ENCODE results near the gene LBX2.

The LBX2 gene

DNA sequence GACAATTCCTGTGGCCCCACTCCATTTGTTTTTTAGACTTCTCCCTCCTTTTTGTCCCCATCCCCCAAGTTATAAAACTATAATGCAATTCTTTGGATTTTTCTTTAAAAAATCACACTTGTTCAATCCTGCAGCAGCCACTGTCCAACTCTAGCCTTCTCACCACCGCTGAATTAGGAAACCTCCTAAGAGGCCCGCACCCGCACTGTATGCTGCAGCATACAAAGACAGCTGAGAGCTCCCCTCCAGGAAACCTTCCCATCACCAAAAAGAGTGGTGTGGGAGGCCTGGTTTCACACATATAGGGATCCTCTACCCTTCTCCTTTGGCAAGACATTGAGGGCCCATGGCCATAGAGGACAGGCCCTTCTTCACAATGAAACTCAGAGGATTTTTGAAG is 5.2 kb upstream of the LBX2 start:
- no peak overlapping the region for H3K4me3 ChIP-seq (ENCODE audit: insufficient read depth, low read depth, low read length, poor library complexity, severe bottlenecking)
- H3K4me1 ChIP-seq (ENCODE audit: control insufficient read depth, insufficient read depth, low read length, poor library complexity, severe bottlenecking): peaks cover 32% of the 10 kb centered on the region
- no peak overlapping the region for H3K27ac ChIP-seq (ENCODE audit: insufficient read depth, low read length, poor library complexity, severe bottlenecking)
- no peak for DNase-seq
- peaks cover 15% of the 10 kb centered on the region for H3K36me3 ChIP-seq (ENCODE audit: control insufficient read depth, insufficient read depth, low read length)
- H3K9me3 ChIP-seq (ENCODE audit: control insufficient read depth, low read length): no peaks in the 10 kb centered on the region
- peaks cover 39% of the 10 kb centered on the region for H3K27me3 ChIP-seq (replicated peaks; ENCODE audit: control insufficient read depth, insufficient read depth, low read length, poor library complexity, severe bottlenecking)

- Histone ChIP-seq H3K27me3 (replicated peaks; ENCODE audit: control insufficient read depth, insufficient read depth, low read length, poor library complexity, severe bottlenecking) (peaks cover 46% of the 10 kb centered on the region), H3K9me3 (ENCODE audit: control insufficient read depth, low read length) (no peaks in the 10 kb centered on the region), H3K4me3 (ENCODE audit: insufficient read depth, low read depth, low read length, poor library complexity, severe bottlenecking) (peak overlapping the region; percentile 49), H3K27ac (ENCODE audit: insufficient read depth, low read length, poor library complexity, severe bottlenecking) (no peak overlapping the region), H3K36me3 (ENCODE audit: control insufficient read depth, insufficient read depth, low read length) (peaks cover 15% of the 10 kb centered on the region), H3K4me1 (ENCODE audit: control insufficient read depth, insufficient read depth, low read length, poor library complexity, severe bottlenecking) (peaks cover 40% of the 10 kb centered on the region)
- DNase-seq: no peak
Observed at GRCh38 chr2:74503506-74504475, 4.4 kb upstream of the LBX2 start.

DNA sequence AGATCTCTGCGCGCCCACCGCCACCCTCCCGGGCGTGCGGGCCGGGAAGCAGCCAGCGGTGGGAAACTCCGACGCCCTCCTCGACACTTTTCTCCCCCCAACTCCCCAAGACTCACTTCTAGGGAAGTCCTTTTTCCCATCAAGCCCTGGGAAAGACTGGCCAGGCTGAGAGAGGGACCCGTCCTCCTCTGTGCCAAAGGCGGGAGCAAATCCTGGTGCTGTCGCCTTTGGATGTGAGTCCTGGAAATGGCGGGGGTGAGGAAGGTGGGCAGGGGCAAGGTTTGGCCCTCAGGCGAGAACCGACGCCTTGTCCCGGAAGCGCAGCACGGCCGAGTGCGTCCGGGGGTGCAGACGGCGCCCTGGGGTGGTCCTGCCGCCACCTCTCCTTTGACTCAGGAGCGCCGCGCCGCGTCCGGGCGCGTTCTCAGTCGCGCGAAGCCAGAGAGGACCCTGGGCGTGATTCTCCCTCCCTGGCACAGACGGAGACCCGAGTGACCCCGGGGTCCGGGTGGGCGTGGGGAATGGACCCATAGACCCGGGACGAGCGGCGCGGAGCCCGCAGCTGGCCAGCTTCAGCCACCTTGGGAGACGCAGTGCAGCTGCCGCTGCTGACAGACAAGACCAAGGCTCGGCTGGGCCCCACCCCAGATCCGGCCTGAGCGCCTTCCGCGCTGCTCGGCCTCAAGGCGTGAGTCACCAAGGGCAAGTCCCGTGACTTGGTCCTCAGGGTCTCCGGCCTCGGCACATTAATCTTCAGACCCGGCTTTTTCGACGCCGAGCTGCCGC is 3.5 kb upstream of the LBX2 start:
- H3K27ac ChIP-seq (ENCODE audit: insufficient read depth, low read length, poor library complexity, severe bottlenecking): no peak overlapping the region
- peak overlapping the region; percentile 49 for H3K4me3 ChIP-seq (ENCODE audit: insufficient read depth, low read depth, low read length, poor library complexity, severe bottlenecking)
- no peaks in the 10 kb centered on the region for H3K9me3 ChIP-seq (ENCODE audit: control insufficient read depth, low read length)
- peaks cover 15% of the 10 kb centered on the region for H3K36me3 ChIP-seq (ENCODE audit: control insufficient read depth, insufficient read depth, low read length)
- peaks cover 54% of the 10 kb centered on the region for H3K27me3 ChIP-seq (replicated peaks; ENCODE audit: control insufficient read depth, insufficient read depth, low read length, poor library complexity, severe bottlenecking)
- no peak for DNase-seq
- peaks cover 44% of the 10 kb centered on the region for H3K4me1 ChIP-seq (ENCODE audit: control insufficient read depth, insufficient read depth, low read length, poor library complexity, severe bottlenecking)

DNA sequence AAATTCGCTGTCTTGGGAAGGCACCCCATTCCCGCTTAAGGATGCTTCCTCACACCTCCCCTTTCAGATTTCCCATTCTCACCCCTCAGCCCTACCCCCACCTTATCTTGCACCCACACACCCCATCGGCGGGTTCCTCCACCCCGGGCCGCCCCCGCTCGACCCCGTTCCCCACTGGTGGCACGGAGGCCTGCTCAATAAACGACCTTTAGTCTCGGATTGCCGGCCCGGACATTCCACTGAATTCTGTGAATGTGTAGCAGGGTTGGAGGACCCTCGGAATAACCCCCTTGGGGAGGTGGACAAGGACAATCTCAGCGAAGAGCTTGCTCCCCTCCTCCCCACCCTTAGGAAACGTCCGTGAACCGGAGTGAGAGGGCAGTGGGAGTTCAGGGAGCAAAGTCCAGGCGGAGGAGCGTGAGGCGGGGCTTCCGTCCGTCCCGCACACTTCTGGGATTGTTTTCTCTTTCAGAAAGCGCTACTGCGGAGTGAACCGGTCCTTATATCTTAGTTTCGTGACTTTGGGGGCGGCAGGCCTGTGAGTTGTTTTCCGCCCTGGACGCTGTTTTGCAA is 2.8 kb upstream of the LBX2 start:
- Histone ChIP-seq H3K27me3 (replicated peaks; ENCODE audit: control insufficient read depth, insufficient read depth, low read length, poor library complexity, severe bottlenecking) (peaks cover 54% of the 10 kb centered on the region), H3K4me1 (ENCODE audit: control insufficient read depth, insufficient read depth, low read length, poor library complexity, severe bottlenecking) (peaks cover 47% of the 10 kb centered on the region), H3K36me3 (ENCODE audit: control insufficient read depth, insufficient read depth, low read length) (peaks cover 15% of the 10 kb centered on the region), H3K4me3 (ENCODE audit: insufficient read depth, low read depth, low read length, poor library complexity, severe bottlenecking) (peak overlapping the region; percentile 49), H3K9me3 (ENCODE audit: control insufficient read depth, low read length) (no peaks in the 10 kb centered on the region), H3K27ac (ENCODE audit: insufficient read depth, low read length, poor library complexity, severe bottlenecking) (no peak overlapping the region)
- DNase-seq: no peak

GRCh38 chr2:74501335-74502071 is 2.1 kb upstream of the LBX2 start:
- Histone ChIP-seq H3K4me3 (ENCODE audit: insufficient read depth, low read depth, low read length, poor library complexity, severe bottlenecking) (no peak overlapping the region), H3K4me1 (ENCODE audit: control insufficient read depth, insufficient read depth, low read length, poor library complexity, severe bottlenecking) (peaks cover 40% of the 10 kb centered on the region), H3K27me3 (replicated peaks; ENCODE audit: control insufficient read depth, insufficient read depth, low read length, poor library complexity, severe bottlenecking) (peaks cover 54% of the 10 kb centered on the region), H3K36me3 (ENCODE audit: control insufficient read depth, insufficient read depth, low read length) (peaks cover 15% of the 10 kb centered on the region), H3K27ac (ENCODE audit: insufficient read depth, low read length, poor library complexity, severe bottlenecking) (no peak overlapping the region), H3K9me3 (ENCODE audit: control insufficient read depth, low read length) (no peaks in the 10 kb centered on the region)
- no peak for DNase-seq

- H3K36me3 ChIP-seq (ENCODE audit: control insufficient read depth, insufficient read depth, low read length): peaks cover 9% of the 10 kb centered on the region
- H3K9me3 ChIP-seq (ENCODE audit: control insufficient read depth, low read length): no peaks in the 10 kb centered on the region
- H3K4me3 ChIP-seq (ENCODE audit: insufficient read depth, low read depth, low read length, poor library complexity, severe bottlenecking): no peak overlapping the region
- no peak for DNase-seq
- peaks cover 54% of the 10 kb centered on the region for H3K27me3 ChIP-seq (replicated peaks; ENCODE audit: control insufficient read depth, insufficient read depth, low read length, poor library complexity, severe bottlenecking)
- peaks cover 37% of the 10 kb centered on the region for H3K4me1 ChIP-seq (ENCODE audit: control insufficient read depth, insufficient read depth, low read length, poor library complexity, severe bottlenecking)
- H3K27ac ChIP-seq (ENCODE audit: insufficient read depth, low read length, poor library complexity, severe bottlenecking): no peak overlapping the region
Observed at GRCh38 chr2:74500578-74500946, 1.2 kb upstream of the LBX2 start.

GRCh38 chr2:74499940-74500577 is 656 bp upstream of the LBX2 start:
- DNase-seq: no peak
- Histone ChIP-seq H3K36me3 (ENCODE audit: control insufficient read depth, insufficient read depth, low read length) (peaks cover 4% of the 10 kb centered on the region), H3K9me3 (ENCODE audit: control insufficient read depth, low read length) (no peaks in the 10 kb centered on the region), H3K27me3 (replicated peaks; ENCODE audit: control insufficient read depth, insufficient read depth, low read length, poor library complexity, severe bottlenecking) (peaks cover 54% of the 10 kb centered on the region), H3K27ac (ENCODE audit: insufficient read depth, low read length, poor library complexity, severe bottlenecking) (no peak overlapping the region), H3K4me1 (ENCODE audit: control insufficient read depth, insufficient read depth, low read length, poor library complexity, severe bottlenecking) (peaks cover 37% of the 10 kb centered on the region), H3K4me3 (ENCODE audit: insufficient read depth, low read depth, low read length, poor library complexity, severe bottlenecking) (no peak overlapping the region)

- no peak for DNase-seq
- Histone ChIP-seq H3K27ac (ENCODE audit: insufficient read depth, low read length, poor library complexity, severe bottlenecking) (no peak overlapping the region), H3K9me3 (ENCODE audit: control insufficient read depth, low read length) (no peaks in the 10 kb centered on the region), H3K27me3 (replicated peaks; ENCODE audit: control insufficient read depth, insufficient read depth, low read length, poor library complexity, severe bottlenecking) (peaks cover 49% of the 10 kb centered on the region), H3K4me3 (ENCODE audit: insufficient read depth, low read depth, low read length, poor library complexity, severe bottlenecking) (peak overlapping the region; percentile 66), H3K36me3 (ENCODE audit: control insufficient read depth, insufficient read depth, low read length) (peaks cover 1% of the 10 kb centered on the region), H3K4me1 (ENCODE audit: control insufficient read depth, insufficient read depth, low read length, poor library complexity, severe bottlenecking) (peaks cover 37% of the 10 kb centered on the region)
Observed at GRCh38 chr2:74498500-74499266, 720 bp downstream of the LBX2 start.

All from effector memory CD4-positive, alpha-beta T cell (primary cell).